GM19467 (cell line): ENCODE results near the gene GPI.
"Not testable (repeated sequence)": the region's sequence is repeated elsewhere in the genome, so short reads cannot be mapped to it uniquely, and the experiment has no call there.

Source experiments
- ATAC-seq: cut with Tn5 transposase; IDR thresholded peaks from one replicate; pipeline ENCODE4 v1.9.1; 2021; ENCODE audit warnings: mild to moderate bottlenecking, moderate library complexity; ENCODE audit not compliant: unreplicated experiment

GPI gene

GRCh38 chr19:34366738-34367623, 2.0 kb downstream of the GPI start:
- ATAC-seq: no peak

- ATAC-seq: no peak
Observed at GRCh38 chr19:34367624-34367957, 2.6 kb downstream of the GPI start.

DNA sequence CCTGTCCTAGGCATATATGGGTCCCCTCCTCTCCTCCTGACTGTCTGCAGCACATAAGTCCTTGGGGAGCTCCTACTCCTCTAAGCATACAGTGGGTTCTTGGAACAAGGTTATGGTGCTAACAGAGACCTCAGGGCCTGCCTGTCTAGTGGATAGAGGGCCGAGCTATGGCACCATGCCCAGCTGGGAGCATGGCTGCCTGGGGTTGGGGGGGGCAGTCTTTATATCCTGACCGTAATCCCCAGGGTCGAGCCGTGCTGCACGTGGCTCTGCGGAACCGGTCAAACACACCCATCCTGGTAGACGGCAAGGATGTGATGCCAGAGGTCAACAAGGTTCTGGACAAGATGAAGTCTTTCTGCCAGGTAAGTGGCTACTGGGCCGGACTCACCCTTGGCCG, 3.3 kb downstream of the GPI start:
- no peak for ATAC-seq

DNA sequence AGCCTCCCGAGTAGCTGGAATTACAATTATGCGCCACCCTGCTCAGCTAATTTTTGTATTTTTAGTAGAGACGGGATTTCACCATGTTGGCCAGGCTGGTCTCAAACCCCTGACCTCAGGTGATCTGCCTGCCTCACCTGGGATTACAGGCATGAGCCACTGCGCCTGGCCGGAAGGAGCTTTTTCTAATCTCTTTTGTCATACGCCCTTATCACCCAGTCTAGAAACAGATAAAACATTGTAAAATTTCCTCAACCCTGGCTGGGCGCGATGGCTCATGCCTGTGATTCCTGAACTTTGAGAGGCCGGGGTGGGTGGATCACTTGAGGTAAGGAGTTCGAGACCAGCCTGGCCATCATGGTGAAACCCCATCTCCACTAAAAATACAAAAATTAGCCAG, 4.2 kb downstream of the GPI start:
- not testable (repeated sequence) for ATAC-seq

DNA sequence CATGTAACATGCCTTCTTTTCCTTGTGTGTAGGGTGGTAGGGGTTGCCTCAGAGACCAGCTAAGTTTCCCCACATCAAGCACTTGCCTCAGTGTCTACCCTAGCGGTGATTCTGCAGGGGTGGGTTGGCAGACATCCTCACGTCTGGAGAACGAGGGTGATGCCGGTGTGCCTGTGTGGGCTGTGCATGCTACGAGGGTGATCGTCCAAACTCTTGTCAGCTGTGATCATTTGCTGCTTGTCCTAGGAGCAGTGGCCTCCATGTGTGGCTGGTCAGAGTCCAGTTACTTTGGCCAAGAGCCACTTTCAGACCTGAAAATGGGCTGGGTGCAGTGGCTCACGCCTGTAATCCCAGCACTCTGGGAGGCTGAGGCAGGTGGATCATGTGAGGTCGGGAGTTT, 5.1 kb downstream of the GPI start:
- ATAC-seq: no peak

DNA sequence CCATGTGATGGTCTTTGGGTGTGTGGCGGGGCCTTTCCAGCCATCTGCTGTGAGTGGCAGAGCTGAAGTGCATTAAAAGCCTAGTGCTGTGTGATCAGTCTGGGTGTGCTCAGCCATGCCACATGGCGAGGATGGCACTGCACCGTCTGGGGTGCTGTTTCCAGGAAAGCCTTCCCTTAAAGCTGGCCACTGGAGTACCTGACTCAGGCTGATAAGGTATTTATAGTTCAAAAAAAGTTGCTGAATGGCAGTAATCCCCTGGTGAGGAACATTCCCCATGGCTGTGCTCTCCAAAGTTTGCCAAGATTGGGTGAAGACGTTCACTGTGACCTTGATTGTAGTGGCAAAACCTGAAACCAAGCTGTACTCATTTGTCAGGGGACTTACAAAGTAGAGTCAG, 6.0 kb downstream of the GPI start:
- ATAC-seq: no peak

GRCh38 chr19:34373601-34374288, 8.7 kb downstream of the GPI start:
- no peak for ATAC-seq

DNA sequence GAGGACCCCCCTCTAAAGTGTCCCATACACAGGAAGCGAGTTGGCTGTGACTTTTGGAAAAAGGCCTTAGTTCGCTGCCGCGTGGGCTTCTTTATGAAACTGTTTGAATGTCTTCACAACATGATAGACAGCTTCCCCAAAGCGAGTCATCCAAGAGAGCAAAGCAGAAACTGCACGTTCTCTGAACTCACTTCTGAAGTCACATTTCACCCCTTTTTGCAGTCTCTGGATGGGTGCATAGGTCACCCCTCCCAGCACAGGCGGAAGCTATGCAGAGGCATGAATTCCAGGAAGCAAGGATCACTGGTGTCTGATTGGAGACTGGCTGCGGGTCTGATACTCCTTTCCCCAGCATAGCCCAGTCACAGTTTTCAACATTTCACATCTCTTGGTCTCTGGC, 10.6 kb downstream of the GPI start:
- ATAC-seq: no peak

DNA sequence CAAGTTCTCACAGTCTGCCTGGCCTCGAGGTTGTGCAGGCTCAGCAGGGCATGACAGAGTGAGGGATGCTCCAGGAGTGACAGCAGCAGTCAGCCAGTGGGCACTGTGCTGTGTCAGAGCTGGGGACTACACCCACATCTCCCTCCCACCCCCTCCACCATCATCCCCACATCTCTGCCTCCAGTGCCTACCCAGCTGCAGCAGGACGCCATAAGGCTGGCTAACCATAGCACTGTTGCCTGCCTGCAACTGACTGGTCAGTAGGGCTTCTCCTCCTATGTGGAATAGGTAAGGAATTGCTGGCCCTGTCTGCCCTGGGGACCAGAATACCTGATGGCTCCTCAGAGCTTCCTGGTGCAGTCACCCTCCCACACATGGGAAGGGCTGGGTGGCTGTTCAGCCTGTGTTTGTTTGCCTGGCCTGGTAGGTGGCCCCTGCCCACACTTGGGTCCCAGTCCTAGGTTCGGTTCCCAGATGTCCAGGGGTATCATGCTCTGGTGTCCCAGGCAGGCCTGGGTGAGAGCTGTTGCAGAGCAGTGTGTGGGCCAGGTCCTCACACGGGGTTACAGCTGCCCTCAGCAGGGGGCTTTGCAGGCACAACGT, 15.7 kb downstream of the GPI start:
- ATAC-seq: no peak

GRCh38 chr19:34381399-34382251, 16.6 kb downstream of the GPI start:
- no peak for ATAC-seq

GRCh38 chr19:34382471-34382870, 17.5 kb downstream of the GPI start:
- ATAC-seq: no peak

DNA sequence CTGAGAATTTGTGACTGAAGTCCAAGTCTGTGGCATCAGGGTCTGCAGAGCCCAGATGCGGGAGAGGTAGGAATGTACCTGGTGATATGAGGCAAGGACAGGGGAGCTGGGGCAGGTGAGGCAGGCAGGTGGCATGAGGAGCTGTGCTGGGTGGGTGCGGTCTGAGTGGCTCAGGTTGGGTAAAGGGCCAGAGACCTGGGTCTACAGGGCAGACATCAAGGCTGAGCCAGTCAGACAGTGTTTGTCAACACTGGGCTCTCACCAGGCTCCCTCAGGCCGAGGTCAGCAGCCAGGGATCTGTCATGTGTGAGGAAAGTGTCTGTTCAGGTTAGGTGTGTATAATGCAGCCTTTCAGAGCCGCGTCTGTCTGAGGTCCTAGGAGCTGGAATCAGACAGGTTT, 18.6 kb downstream of the GPI start:
- no peak for ATAC-seq

DNA sequence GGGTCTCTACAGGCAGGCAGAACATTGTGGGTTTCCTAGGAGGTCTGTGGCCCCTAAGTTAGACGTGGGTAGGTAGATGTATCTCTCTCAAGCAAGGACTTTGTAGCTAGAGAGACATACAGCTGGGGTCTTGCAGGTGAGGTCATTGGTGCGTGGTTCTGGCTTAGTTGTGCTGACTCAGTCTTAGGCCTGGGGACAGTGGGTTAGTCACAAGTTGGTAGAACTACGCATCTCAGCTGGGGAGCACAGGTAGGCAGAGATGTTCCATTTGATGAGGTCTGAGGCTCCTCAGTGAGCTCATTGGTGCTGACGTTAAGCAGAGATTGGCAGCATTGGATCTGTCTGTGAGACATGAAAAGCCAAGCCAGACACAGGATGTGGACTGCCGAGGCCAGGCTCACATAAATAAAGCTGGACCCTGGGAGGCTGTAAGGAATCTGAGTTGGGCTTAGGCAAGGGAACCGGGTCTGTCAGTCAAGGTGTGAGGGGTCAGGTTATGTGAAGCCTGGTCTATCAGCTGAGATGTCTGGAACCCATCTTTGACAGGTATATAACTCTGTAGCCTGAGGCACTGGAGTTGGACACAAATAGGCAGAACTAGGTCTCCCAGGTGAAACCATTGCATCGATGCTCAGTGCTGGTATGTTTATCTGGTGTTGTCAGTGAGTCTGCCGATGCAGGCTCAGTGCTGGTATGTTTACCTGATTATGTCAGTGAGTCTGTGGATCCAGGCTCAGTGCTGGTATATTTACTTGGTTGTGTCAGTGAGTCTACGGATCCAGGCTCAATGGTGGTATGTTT, 21.8 kb downstream of the GPI start:
- ATAC-seq: no peak

GRCh38 chr19:34387446-34387810, 22.4 kb downstream of the GPI start:
- no peak for ATAC-seq

GRCh38 chr19:34388745-34389144, 23.7 kb downstream of the GPI start:
- ATAC-seq: not testable (repeated sequence)

DNA sequence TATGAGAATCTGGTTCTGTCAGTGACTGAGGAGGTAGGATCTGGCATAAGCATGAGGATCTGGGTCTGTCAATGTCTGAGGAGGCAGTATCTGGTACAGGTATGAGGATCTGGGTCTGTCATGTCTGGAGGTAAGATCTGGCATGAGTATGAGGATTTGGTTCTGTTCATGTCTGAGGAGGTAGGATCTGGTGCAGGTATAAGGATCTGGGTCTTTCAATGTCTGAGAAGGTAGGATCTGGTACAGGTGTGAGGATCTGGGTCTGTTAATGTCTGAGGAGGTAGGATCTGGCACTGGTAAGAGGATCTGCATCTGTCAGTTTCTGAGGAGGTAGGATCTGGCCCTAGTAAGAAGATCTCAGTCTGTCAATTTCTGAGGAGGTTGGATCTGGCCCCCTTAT, 26.8 kb downstream of the GPI start:
- no peak for ATAC-seq

DNA sequence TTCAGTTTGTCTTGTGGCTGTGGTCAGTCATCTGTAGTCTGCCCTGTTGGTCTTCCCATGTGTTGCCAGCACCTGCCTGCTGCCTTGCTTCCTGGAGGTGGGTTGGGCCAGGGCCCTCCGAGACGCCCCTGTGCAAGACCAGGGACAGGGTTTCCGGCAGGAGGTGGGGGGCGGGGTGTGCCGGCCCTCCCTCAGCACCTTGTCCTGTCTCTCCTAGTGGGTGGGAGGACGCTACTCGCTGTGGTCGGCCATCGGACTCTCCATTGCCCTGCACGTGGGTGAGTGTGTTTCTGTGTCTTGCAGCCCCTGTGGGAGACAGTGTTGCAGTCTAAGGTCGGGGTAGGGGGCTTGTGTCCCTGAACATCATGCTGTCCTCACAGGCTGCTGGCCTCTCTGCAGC, 28.0 kb downstream of the GPI start:
- no peak for ATAC-seq

GRCh38 chr19:34393629-34394028, 28.6 kb downstream of the GPI start:
- no peak for ATAC-seq

DNA sequence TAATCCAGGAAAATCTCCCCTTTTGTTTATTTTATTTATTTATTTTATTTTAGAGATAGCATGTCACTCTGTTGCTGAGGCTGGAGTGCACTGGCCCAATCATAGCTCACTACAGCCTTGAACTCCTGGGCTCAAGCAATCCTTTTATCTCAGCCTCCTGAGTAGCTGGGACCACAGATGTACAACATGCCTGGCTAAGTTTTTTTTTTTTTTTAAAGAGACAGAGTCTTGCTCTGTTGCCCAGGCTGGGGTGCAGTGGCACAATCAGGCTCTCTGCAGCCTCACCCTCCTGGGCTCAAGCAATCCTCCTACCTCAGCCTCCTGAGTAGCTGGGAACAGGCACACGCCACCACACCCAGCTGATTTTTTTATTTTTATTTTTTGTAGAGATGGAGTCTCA, 32.9 kb downstream of the GPI start:
- ATAC-seq: no peak

DNA sequence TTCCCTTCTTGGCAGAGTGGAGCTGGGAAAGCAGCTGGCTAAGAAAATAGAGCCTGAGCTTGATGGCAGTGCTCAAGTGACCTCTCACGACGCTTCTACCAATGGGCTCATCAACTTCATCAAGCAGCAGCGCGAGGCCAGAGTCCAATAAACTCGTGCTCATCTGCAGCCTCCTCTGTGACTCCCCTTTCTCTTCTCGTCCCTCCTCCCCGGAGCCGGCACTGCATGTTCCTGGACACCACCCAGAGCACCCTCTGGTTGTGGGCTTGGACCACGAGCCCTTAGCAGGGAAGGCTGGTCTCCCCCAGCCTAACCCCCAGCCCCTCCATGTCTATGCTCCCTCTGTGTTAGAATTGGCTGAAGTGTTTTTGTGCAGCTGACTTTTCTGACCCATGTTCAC, 34.9 kb downstream of the GPI start:
- ATAC-seq: no peak
